Renal cortical epithelial cell (primary cell): ENCODE data around the gene EXOC7. TPM values are rescaled to one million over a fixed set of nuclear protein-coding genes. Genes with fewer than 3 reads are reported as not detected.
"Not testable (repeated sequence)": the region's sequence is repeated elsewhere in the genome, so short reads cannot be mapped to it uniquely, and the experiment has no call there.

ENCODE experiments used
- DNase-seq: peaks from one replicate; pipeline ENCODE4 v3.0.0-alpha.2; 2011; ENCODE audit warnings: low read depth
- total RNA-seq: library from RNA; depleted of rRNA; stranded (reverse); fragments of >200 nt; gene quantifications from 2 replicates; pipeline ENCODE4 v1.2.3, GENCODE V29; 2014

Gene EXOC7
- total RNA-seq, 1 donor from 2014 or later: 116 TPM

DNA sequence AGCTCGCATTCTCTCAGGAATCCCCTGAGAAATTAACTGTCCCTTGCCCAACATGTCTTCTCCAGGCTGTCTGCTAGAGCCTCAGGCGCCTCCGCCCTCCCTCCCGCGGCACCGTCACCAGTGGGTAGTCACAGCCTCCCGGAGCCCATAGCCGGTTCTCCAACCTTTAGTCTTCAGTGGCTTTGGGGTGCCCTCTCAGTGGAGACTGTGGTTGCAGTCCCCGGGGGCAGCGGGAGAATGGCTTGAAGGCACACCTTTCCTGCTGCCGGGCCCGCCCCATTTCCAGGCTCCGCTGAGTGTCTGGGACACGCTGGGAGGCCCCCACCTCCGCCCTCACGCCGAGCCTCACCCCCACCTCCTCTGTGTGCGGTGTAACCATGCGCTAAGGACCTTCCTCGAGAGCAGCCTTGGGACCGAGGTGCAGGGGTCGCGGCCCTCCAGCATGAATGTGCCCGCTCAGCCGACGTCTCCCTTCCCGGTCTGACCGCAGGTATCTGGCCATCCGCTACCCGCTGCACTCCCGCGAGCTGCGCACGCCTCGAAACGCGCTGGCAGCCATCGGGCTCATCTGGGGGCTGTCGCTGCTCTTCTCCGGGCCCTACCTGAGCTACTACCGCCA is 27.3 kb downstream of the EXOC7 start:
- DNase-seq: no peak

- no peak for DNase-seq
These were observed 28.0 kb downstream of the EXOC7 start for GRCh38 chr17:76075364-76076145.

- DNase-seq: no peak
These were observed 28.9 kb downstream of the EXOC7 start, which contains the start of gene GALR2 for GRCh38 chr17:76074390-76075363. Gene GALR2 (plus strand): TSS chr17:76074781. CDS start chr17:76074884, 103 bp downstream.

DNA sequence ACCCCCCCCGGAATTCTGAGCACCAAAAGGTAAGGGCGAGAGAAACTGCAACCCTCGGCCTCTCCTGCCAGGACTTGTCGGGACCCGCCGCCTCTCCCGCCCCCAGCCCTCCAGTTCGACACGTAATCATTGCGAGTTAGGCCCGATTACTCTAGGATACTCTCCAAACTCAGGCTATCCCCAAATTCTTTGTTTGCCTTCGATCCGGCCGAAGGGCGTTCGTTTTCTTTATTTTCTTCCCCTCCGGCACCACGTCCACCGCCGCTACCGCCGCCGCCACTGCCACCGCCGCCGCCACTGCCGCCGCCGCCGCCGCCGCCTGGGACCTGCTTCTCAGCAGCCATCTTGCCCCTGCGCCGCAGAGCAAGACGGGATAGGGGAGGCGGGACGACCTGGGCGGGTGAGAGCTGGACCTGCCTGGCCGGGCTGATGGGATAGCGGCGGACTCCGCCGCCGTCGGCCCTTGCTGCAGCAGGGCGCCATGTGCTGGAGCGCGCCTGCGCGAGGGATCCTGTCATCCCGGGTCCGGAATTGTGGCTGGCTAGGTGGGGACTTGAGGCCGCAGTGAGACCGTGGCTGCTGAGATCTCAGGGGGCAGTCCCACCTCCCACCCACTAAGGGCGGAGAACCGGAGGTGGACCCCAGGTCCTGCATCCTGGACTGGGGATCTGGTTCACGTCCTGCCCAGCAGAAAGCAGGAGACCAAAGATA is 31.3 kb downstream of the EXOC7 start, which contains the start of gene SRP68:
Gene SRP68 (minus strand): TSS at position 370 of the 711 bp plus-strand sequence. CDS start 26 bp downstream, at position 344.
- peak; percentile 87 for DNase-seq

DNA sequence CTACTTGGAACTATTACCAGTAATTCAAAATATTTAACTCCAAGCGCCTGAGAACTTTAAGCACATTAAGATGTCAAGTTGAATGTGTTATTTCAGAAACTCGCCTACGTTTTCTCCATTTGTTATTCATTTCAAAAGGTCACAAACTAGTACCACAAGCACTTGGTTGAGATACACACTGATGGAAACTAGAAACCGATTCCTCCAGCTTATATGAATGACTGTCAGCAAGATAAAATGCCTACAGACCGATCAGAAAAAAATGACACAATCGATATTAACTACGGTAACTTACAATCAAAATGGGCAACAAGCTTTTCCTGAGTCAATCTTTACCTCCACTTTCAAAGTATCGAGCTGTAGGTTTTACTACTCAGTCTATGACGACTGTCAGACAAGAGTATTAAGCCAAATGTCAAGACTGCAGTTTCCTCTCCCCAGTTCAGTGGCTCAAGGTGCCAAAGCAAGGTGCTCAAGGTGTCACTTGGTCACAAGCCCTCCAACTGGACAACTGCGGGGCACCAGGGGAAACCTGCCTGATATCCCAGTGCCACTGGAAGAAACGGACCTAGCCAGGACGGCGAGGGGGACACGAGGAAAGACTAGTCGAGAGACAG is 31.9 kb downstream of the EXOC7 start:
- no peak for DNase-seq

DNA sequence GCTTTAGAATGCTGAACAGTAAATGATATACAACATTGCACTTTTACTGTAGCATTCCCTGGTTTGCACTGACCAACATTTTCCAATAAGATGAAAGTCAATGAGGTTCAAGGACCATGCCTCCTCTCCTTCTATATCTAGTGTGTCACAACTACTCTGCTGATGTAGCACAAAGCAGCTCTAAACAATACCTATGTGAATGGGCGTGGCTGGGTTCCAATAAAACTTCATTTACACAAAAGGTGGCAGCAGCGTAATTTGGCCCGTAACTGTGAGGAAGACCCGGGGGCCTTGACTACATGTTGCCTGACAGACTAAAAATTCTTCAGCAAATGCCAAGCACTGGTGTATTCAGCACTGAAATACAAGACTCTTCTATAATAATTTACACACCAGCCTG is 37.8 kb downstream of the EXOC7 start:
- no peak for DNase-seq

GRCh38 chr17:76063875-76064546 is 39.6 kb downstream of the EXOC7 start:
- DNase-seq: no peak

- DNase-seq: not testable (repeated sequence)
These were observed 45.3 kb downstream of the EXOC7 start for GRCh38 chr17:76058264-76058663.

DNA sequence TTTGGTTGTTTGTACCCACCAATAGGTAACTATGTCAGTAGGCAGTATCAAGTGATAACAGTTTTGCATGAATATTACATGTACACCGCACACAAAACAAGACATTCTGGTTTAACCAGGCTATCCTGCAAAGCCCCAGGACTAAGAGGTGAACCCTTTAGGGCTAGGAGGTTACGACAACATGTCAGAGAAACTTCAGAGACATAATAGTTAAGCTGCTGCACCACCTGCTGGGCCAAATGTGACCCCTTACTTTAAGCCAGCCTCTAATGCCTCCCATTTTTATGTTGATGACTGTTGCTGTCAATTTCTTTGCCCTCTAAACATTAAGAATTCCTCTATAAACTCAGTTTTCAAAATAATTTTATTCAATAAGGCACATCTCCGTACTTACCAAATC is 46.7 kb downstream of the EXOC7 start:
- no peak for DNase-seq

- DNase-seq: peak; percentile 88
These were observed 49.5 kb downstream of the EXOC7 start for GRCh38 chr17:76054112-76054476.

DNA sequence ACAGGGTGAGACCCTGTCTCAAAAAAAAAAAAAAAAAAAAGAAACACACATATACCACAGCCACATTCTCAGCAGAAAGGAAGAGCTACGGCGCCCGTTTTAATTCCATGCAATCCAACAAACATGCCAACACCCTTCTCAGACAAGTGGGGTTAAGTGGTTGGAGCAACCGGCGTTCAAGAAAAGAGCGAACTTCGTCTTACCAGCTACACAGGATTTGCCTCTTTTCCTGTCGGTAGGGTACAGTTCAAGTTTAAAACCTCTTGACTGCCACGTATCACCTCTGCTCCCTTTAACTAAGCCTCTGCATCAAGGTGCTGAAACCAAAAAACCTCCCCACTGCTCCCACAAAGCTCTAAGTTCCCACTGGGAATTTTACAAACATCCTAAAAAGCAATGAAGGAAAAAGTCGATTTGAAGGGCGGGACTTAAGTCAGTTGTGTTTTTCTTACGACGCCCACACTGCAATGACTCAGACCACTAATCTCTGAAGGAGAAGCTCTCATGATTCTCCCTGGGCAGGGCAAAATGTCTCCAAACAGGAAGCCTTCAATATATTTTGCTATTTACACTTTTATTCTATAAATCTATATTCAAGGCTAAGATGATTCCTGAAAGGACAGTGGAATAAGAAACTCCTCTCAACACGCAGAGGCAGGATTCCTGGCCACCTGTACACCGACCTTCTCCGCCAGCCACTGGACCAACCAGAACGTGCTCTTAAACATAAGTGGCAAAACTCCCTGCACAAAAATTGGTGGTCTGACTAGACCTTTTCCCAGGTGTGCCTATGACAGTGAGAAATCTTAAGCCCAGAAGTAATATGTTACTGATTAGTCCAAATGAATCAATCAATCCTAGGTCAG is 50.1 kb downstream of the EXOC7 start:
- peak; percentile 88 for DNase-seq

GRCh38 chr17:76051561-76051960 is 52.0 kb downstream of the EXOC7 start:
- peak; percentile 82 for DNase-seq

- peak; percentile 91 for DNase-seq
These were observed 52.8 kb downstream of the EXOC7 start for GRCh38 chr17:76050538-76051467.

GRCh38 chr17:76049836-76050537 is 53.6 kb downstream of the EXOC7 start:
- no peak for DNase-seq

- DNase-seq: no peak
These were observed 54.3 kb downstream of the EXOC7 start for GRCh38 chr17:76049239-76049638.

GRCh38 chr17:76048711-76049110 is 54.9 kb downstream of the EXOC7 start:
- DNase-seq: peak; percentile 7

GRCh38 chr17:76048025-76048605 is 55.5 kb downstream of the EXOC7 start:
- DNase-seq: no peak
